ENCODE results near the gene LIFR. TPM values are rescaled to one million over a fixed set of nuclear protein-coding genes. Genes with fewer than 3 reads are reported as not detected.
"Not testable (repeated sequence)": the region's sequence is repeated elsewhere in the genome, so short reads cannot be mapped to it uniquely, and the experiment has no call there.

Gene LIFR
- total RNA-seq, 1 experiment from 2014 or later, result 22.0 TPM

- BruUV-seq (replicated peaks), result no TSS peak
- Histone ChIP-seq H3K9me3 (ENCODE audit: insufficient read depth, low read depth) (no peaks in the 10 kb centered on the region; the same call in 1 of the 2 replicates), H3K79me2 (ENCODE audit: low read depth) (no peaks in the 10 kb centered on the region), H3K4me1 (replicated peaks; ENCODE audit: insufficient read depth) (no peaks in the 10 kb centered on the region), H3K27ac (no peak overlapping the region), H3K27me3 (ENCODE audit: insufficient read depth, low read depth) (no peaks in the 10 kb centered on the region), H2AFZ (no peak overlapping the region), H4K20me1 (ENCODE audit: insufficient read depth) (no peaks in the 10 kb centered on the region), H3F3A (ENCODE audit: insufficient read depth, low read depth) (no peaks in the 10 kb centered on the region), H3K4me3 (no peak overlapping the region), H3K9me2 (ENCODE audit: insufficient read depth) (no peaks in the 10 kb centered on the region), H3K36me3 (ENCODE audit: low read depth) (no peaks in the 10 kb centered on the region), H3K4me2 (no peak overlapping the region)
- ChIA-PET CTCF (interaction anchor here (0.6 kb wide), 1 partner anchor 231 kb away, joined by 4 read pairs; no protein-coding TSS in a partner anchor), POLR2A (ENCODE audit: unreplicated experiment) (interaction anchor here (0.5 kb wide), 1 partner anchor 9 kb away, joined by 4 read pairs; no protein-coding TSS in a partner anchor)
- no peak for TF ChIP-seq CTCF (conservative IDR thresholded peaks at IDR 0.05)
- TF ChIP-seq EZH2 (IDR thresholded peaks at IDR 0.05; ENCODE audit: low read depth), result no peak
- intact Hi-C loops (cut with micrococcal nuclease; ENCODE audit: unreplicated experiment), result no loop called here
- no peak for DNase-seq
Observed at GRCh38 chr5:38518341-38518740, 38.1 kb downstream of the LIFR start.

GRCh38 chr5:38516649-38517048, 39.8 kb downstream of the LIFR start:
- H3K27me3 ChIP-seq (ENCODE audit: insufficient read depth, low read depth); H3K27ac ChIP-seq; intact Hi-C loops (cut with micrococcal nuclease; ENCODE audit: unreplicated experiment); H2AFZ ChIP-seq; H4K20me1 ChIP-seq (ENCODE audit: insufficient read depth); H3K4me2 ChIP-seq; H3K4me3 ChIP-seq; H3K9me2 ChIP-seq (ENCODE audit: insufficient read depth); H3F3A ChIP-seq (ENCODE audit: insufficient read depth, low read depth); H3K36me3 ChIP-seq (ENCODE audit: low read depth); BruUV-seq (replicated peaks); H3K9me3 ChIP-seq (ENCODE audit: insufficient read depth, low read depth); DNase-seq; H3K4me1 ChIP-seq (replicated peaks; ENCODE audit: insufficient read depth); H3K79me2 ChIP-seq (ENCODE audit: low read depth): not testable (repeated sequence)
- POLR2A ChIA-PET (ENCODE audit: unreplicated experiment), result interaction anchor here (0.8 kb wide), 1 partner anchor 14 kb away, joined by 7 read pairs; no protein-coding TSS in a partner anchor
- CTCF ChIA-PET, result interaction anchor here (1.4 kb wide), 1 partner anchor 75 kb away, joined by 5 read pairs; no protein-coding TSS in a partner anchor

- no peaks in the 10 kb centered on the region for H3K36me3 ChIP-seq (ENCODE audit: low read depth)
- no peaks in the 10 kb centered on the region for H3K4me1 ChIP-seq (replicated peaks; ENCODE audit: insufficient read depth)
- intact Hi-C loops (cut with micrococcal nuclease; ENCODE audit: unreplicated experiment), result loop anchor here (2.0 kb wide), 1 partner anchor 35 kb away; no protein-coding TSS in a partner anchor
- no peak overlapping the region for H3K4me2 ChIP-seq
- H3K27me3 ChIP-seq (ENCODE audit: insufficient read depth, low read depth), result no peaks in the 10 kb centered on the region
- H3K4me3 ChIP-seq, result no peak overlapping the region
- BruUV-seq (replicated peaks), result no TSS peak
- CTCF ChIA-PET, result interaction anchor here (0.7 to 1.4 kb wide), 2 partner anchors 30 to 74 kb away, joined by 5 to 9 read pairs; no protein-coding TSS in a partner anchor
- no peaks in the 10 kb centered on the region for H3K79me2 ChIP-seq (ENCODE audit: low read depth)
- H4K20me1 ChIP-seq (ENCODE audit: insufficient read depth), result no peaks in the 10 kb centered on the region
- H3K9me2 ChIP-seq (ENCODE audit: insufficient read depth), result no peaks in the 10 kb centered on the region
- H2AFZ ChIP-seq, result no peak overlapping the region
- no peaks in the 10 kb centered on the region for H3F3A ChIP-seq (ENCODE audit: insufficient read depth, low read depth)
- TF ChIP-seq EZH2 (IDR thresholded peaks at IDR 0.05; ENCODE audit: low read depth) (no peak), CTCF (conservative IDR thresholded peaks at IDR 0.05) (no peak)
- H3K9me3 ChIP-seq (ENCODE audit: insufficient read depth, low read depth), result no peaks in the 10 kb centered on the region; the same call in 1 of the 2 replicates
- POLR2A ChIA-PET (ENCODE audit: unreplicated experiment), result interaction anchor here (0.6 kb wide), 1 partner anchor 1425 kb away, joined by 3 read pairs; no protein-coding TSS in a partner anchor
- no peak for DNase-seq
- H3K27ac ChIP-seq, result no peak overlapping the region
Observed at GRCh38 chr5:38515646-38516045, 40.8 kb downstream of the LIFR start.

Measured in PC-9 (cell line).